ENCODE data around the gene PLP2.

Gene PLP2

GRCh38 chrX:49208399-49208798 lies 36.7 kb downstream of the PLP2 start:
- no peak for DNase-seq
- Histone ChIP-seq H3K4me3 (ENCODE audit: low read depth, low read length) (no peak overlapping the region), H3K27me3 (replicated peaks) (no peaks in the 10 kb centered on the region), H3K36me3 (replicated peaks) (no peaks in the 10 kb centered on the region), H3K27ac (no peak overlapping the region)
- no peak for TF ChIP-seq CTCF (IDR thresholded peaks at IDR 0.05; ENCODE audit: low read depth, low read length, missing control alignments)
- in situ Hi-C loops (cut with HindIII; ENCODE audit: low pct_ligation_motif_present, low sequenced_read_pairs): no loop called here

GRCh38 chrX:49209434-49210251 lies 37.9 kb downstream of the PLP2 start:
- no peak overlapping the region for H3K4me3 ChIP-seq (ENCODE audit: low read depth, low read length)
- no peaks in the 10 kb centered on the region for H3K36me3 ChIP-seq (replicated peaks)
- no peak overlapping the region for H3K27ac ChIP-seq
- TF ChIP-seq CTCF (IDR thresholded peaks at IDR 0.05; ENCODE audit: low read depth, low read length, missing control alignments): no peak
- no peaks in the 10 kb centered on the region for H3K27me3 ChIP-seq (replicated peaks)
- no peak for DNase-seq
- in situ Hi-C loops (cut with HindIII; ENCODE audit: low pct_ligation_motif_present, low sequenced_read_pairs): no loop called here

- H3K36me3 ChIP-seq (replicated peaks): no peaks in the 10 kb centered on the region
- H3K27ac ChIP-seq: no peak overlapping the region
- no peak for TF ChIP-seq CTCF (IDR thresholded peaks at IDR 0.05; ENCODE audit: low read depth, low read length, missing control alignments)
- in situ Hi-C loops (cut with HindIII; ENCODE audit: low pct_ligation_motif_present, low sequenced_read_pairs): no loop called here
- H3K27me3 ChIP-seq (replicated peaks): no peaks in the 10 kb centered on the region
- DNase-seq: no peak
- no peak overlapping the region for H3K4me3 ChIP-seq (ENCODE audit: low read depth, low read length)
Measured at GRCh38 chrX:49210406-49210805, 38.7 kb downstream of the PLP2 start.

- Histone ChIP-seq H3K27me3 (replicated peaks) (no peaks in the 10 kb centered on the region), H3K36me3 (replicated peaks) (no peaks in the 10 kb centered on the region), H3K4me3 (ENCODE audit: low read depth, low read length) (no peak overlapping the region), H3K27ac (no peak overlapping the region)
- TF ChIP-seq CTCF (IDR thresholded peaks at IDR 0.05; ENCODE audit: low read depth, low read length, missing control alignments): no peak
- no peak for DNase-seq
- in situ Hi-C loops (cut with HindIII; ENCODE audit: low pct_ligation_motif_present, low sequenced_read_pairs): no loop called here
Measured at GRCh38 chrX:49211074-49211473, 39.4 kb downstream of the PLP2 start.

- no peak for TF ChIP-seq CTCF (IDR thresholded peaks at IDR 0.05; ENCODE audit: low read depth, low read length, missing control alignments)
- DNase-seq: no peak
- H3K27ac ChIP-seq: no peak overlapping the region
- no peaks in the 10 kb centered on the region for H3K36me3 ChIP-seq (replicated peaks)
- no peaks in the 10 kb centered on the region for H3K27me3 ChIP-seq (replicated peaks)
- in situ Hi-C loops (cut with HindIII; ENCODE audit: low pct_ligation_motif_present, low sequenced_read_pairs): no loop called here
- no peak overlapping the region for H3K4me3 ChIP-seq (ENCODE audit: low read depth, low read length)
Measured at GRCh38 chrX:49212209-49212608, 40.5 kb downstream of the PLP2 start.

GRCh38 chrX:49212861-49213260 lies 41.2 kb downstream of the PLP2 start:
- Histone ChIP-seq H3K27ac (no peak overlapping the region), H3K4me3 (ENCODE audit: low read depth, low read length) (no peak overlapping the region), H3K36me3 (replicated peaks) (no peaks in the 10 kb centered on the region), H3K27me3 (replicated peaks) (no peaks in the 10 kb centered on the region)
- in situ Hi-C loops (cut with HindIII; ENCODE audit: low pct_ligation_motif_present, low sequenced_read_pairs): no loop called here
- DNase-seq: no peak
- no peak for TF ChIP-seq CTCF (IDR thresholded peaks at IDR 0.05; ENCODE audit: low read depth, low read length, missing control alignments)
